HAP-1 (cell line): ENCODE data around the gene C19orf67.
A peak's percentile ranks its signal among the peaks of the same experiment; 100 is the strongest.
"Not testable (repeated sequence)": the region's sequence is repeated elsewhere in the genome, so short reads cannot be mapped to it uniquely, and the experiment has no call there.

Experiments used
- DNase-seq, 2 experiments: peaks; one replicate each; pipeline ENCODE4 v3.0.0-alpha.2; 2016 to 2020; ENCODE audit warnings: low spot score in 2 of 2
- H3K27me3 ChIP-seq: fragments of 250-450 bp; sonication (Bioruptor Pico); 2 replicates; pipeline ENCODE4 v1.5.1; 2020; ENCODE audit warnings: low read depth, mild to moderate bottlenecking, moderate library complexity
- H3K36me3 ChIP-seq: fragments of 250-450 bp; sonication (Bioruptor Pico); replicated peaks from 2 replicates; pipeline ENCODE4 v1.5.1; 2020; ENCODE audit warnings: mild to moderate bottlenecking
- H3K4me1 ChIP-seq: fragments of 250-450 bp; sonication (Bioruptor Pico); 2 replicates; pipeline ENCODE4 v1.5.1; 2020; ENCODE audit warnings: mild to moderate bottlenecking
- H3K4me3 ChIP-seq: fragments of 250-450 bp; sonication (Bioruptor Pico); 2 replicates; pipeline ENCODE4 v1.5.1; 2020; ENCODE audit warnings: mild to moderate bottlenecking, moderate library complexity
- H3K9me3 ChIP-seq: fragments of 250-450 bp; sonication (Bioruptor Pico); 2 replicates; pipeline ENCODE4 v1.5.1; 2020; ENCODE audit warnings: mild to moderate bottlenecking, moderate library complexity
- in situ Hi-C: fragments of 300-500 bp; cut with MboI; formaldehyde crosslinking; loops from 3 replicates; pipeline ENCODE4 v1.14.3; 2020; ENCODE audit warnings: low sequenced_read_pairs, inconsistent platforms, mixed read lengths

Gene C19orf67

DNA sequence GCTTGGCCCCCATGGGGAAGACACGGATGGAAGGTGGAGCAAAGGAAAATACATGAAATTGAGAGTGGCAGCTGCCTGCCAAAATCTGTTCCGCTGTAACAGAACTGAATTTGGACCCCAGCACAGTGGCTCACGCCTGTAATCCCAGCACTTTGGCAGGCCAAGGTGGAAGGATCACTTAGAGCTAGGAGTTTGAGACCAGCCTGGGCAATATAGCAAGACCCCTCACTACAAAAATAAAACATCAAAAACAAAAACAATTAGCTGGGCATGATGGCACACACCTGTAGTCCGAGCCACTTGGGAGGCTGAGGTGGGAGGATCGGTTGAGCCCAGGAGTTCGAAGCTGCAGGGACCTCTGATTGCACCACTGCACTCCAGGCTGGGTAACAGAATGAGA, 33.1 kb downstream of the C19orf67 start:
- peaks cover 5% of the 10 kb centered on the region; the same call in 1 of the 2 replicates for H3K36me3 ChIP-seq
- in situ Hi-C loops, result no loop called here
- H3K4me1 ChIP-seq, result no peaks in the 10 kb centered on the region
- H3K4me3 ChIP-seq, result no peak overlapping the region
- H3K9me3 ChIP-seq, result no peaks in the 10 kb centered on the region
- DNase-seq, result no peak
- H3K27me3 ChIP-seq, result no peaks in the 10 kb centered on the region

GRCh38 chr19:14051980-14052379, 33.6 kb downstream of the C19orf67 start:
- Histone ChIP-seq H3K36me3 (peaks cover 5% of the 10 kb centered on the region; the same call in 1 of the 2 replicates), H3K9me3 (no peaks in the 10 kb centered on the region), H3K27me3 (no peaks in the 10 kb centered on the region), H3K4me1 (no peaks in the 10 kb centered on the region), H3K4me3 (no peak overlapping the region)
- in situ Hi-C loops, result no loop called here
- no peak for DNase-seq

DNA sequence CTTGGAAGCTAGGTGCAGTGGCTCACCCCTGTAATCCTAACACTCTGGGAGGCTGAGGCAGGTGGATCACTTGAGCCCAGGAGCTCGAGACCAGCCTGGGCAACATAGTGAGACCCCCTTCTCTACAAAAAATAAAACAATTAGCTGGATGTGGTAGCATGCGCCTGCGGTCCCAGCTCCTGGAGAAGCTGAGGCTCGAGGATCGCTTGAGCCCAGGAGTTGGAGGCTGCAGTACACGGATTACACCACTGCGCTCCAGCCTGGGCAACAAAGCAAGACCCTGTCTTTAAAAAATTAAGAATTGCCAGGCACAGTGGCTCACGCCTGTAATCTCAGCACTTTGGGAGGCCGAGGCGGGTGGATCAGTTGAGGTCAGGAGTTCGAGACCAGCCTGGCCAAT, 34.6 kb downstream of the C19orf67 start:
- H3K4me3 ChIP-seq, in situ Hi-C loops, H3K27me3 ChIP-seq, DNase-seq, H3K4me1 ChIP-seq, H3K36me3 ChIP-seq, H3K9me3 ChIP-seq: not testable (repeated sequence)

DNA sequence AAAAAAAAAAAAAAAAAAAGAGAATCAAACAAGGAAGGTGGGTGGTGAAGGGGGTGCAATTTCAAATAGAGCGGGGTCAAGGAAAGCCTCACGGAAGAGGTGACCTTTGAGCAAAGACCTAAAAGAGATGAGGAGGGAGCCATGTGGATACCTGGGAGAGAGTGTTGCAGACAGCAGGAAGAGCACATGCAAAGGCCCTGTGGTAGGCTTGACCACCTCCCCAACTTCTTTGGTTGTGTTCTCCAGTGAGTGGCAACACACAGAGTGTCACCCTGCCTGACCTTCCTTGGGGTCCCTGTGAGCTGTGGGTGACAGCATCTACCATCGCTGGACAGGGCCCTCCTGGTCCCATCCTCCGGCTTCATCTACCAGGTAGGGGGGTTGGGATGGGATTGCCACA, 35.1 kb downstream of the C19orf67 start:
- Histone ChIP-seq H3K9me3 (no peaks in the 10 kb centered on the region), H3K27me3 (no peaks in the 10 kb centered on the region), H3K4me1 (no peaks in the 10 kb centered on the region), H3K4me3 (no peak overlapping the region), H3K36me3 (peaks cover 5% of the 10 kb centered on the region; the same call in 1 of the 2 replicates)
- in situ Hi-C loops, result no loop called here
- no peak for DNase-seq

DNA sequence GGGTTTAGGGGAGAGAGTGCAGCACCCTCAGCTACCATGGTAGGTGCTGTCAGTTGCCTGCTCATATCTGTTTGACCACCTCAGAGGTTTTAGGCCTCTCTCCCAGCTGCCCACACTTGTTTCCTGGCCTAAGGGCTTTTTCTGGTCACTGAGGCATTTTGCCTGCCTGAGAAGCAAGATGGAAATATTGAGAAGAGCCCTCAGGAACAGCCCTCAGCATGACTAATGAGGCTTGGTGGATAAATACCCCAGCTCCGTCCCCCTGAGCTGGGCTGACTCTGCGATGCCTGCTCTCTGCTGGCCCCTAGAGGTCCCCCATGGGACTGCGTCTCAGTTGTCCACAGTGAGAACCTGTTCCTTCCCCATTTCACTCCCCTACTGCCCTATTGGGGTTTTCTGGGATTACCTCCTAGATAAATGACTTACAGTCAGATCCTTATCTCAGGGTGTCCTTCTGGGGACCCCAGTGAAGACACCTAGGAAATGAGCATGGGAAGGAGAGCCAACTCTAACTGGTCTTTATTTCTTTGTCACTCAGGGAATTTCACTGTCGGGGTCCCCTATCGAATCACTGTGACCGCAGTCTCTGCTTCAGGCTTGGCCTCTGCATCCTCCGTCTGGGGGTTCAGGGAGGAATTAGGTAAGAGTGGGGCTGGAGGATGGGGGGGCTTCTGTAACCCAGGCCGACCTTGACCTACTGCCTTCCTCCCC, 37.0 kb downstream of the C19orf67 start:
- peaks cover 5% of the 10 kb centered on the region; the same call in 1 of the 2 replicates for H3K36me3 ChIP-seq
- no peaks in the 10 kb centered on the region for H3K9me3 ChIP-seq
- H3K27me3 ChIP-seq, result no peaks in the 10 kb centered on the region
- H3K4me1 ChIP-seq, result no peaks in the 10 kb centered on the region
- peak in 1 of 2 experiments; percentile 80 for DNase-seq
- H3K4me3 ChIP-seq, result no peak overlapping the region
- in situ Hi-C loops, result no loop called here

DNA sequence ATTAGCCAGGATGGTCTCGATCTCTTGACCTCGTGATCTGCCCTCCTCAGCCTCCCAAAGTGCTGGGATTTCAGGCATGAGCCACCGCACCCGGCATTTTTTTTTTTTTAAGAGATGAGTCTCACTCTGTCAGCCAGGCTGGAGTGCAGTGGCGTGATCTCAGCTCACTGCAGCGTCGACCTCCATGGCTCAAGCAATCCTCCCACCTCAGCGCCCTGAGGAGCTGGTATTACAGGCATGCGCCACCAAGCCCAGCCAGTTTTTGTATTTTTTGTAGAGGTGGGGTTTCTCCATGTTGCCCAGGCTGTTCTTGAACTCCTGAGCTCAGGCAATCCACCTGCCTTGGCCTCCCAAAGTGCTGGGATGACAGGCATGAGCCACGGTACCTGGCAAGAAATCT, 37.7 kb downstream of the C19orf67 start:
- in situ Hi-C loops, H3K4me1 ChIP-seq, H3K9me3 ChIP-seq, H3K4me3 ChIP-seq, H3K36me3 ChIP-seq, DNase-seq, H3K27me3 ChIP-seq: not testable (repeated sequence)

- H3K4me1 ChIP-seq, in situ Hi-C loops, H3K9me3 ChIP-seq, H3K27me3 ChIP-seq, H3K36me3 ChIP-seq, H3K4me3 ChIP-seq: not testable (repeated sequence)
- DNase-seq, result peak; percentile 33 to 71
Observed at GRCh38 chr19:14042659-14043608, 42.6 kb downstream of the C19orf67 start.

DNA sequence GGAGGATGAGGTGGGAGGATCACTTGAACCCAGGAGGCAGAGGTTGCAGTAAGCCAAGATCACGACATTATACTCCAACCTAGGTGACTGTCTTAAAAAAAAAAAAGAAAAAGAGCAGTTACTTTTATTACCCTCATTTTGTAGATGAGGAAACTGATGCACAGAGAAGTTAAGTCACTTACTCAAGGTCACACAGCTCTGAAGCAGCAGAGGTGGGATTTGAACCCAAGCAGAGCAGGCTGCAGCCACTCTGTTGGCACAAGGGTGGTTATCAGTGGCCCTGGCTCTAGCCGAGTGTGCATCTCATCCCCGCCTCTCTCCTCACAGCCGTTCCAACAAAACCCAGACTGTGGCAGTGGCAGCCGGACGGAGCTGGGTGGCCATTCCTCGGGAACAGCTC, 46.4 kb downstream of the C19orf67 start:
- H3K4me3 ChIP-seq, result no peak overlapping the region
- H3K36me3 ChIP-seq, result no peaks in the 10 kb centered on the region; the same call in 1 of the 2 replicates
- H3K9me3 ChIP-seq, result no peaks in the 10 kb centered on the region
- H3K4me1 ChIP-seq, result no peaks in the 10 kb centered on the region
- in situ Hi-C loops, result no loop called here
- DNase-seq, result no peak
- H3K27me3 ChIP-seq, result no peaks in the 10 kb centered on the region

- no peak for DNase-seq
- in situ Hi-C loops, result no loop called here
- H3K4me3 ChIP-seq, result no peak overlapping the region
- H3K4me1 ChIP-seq, result peaks cover 3% of the 10 kb centered on the region; the same call in 1 of the 2 replicates
- H3K36me3 ChIP-seq, result no peaks in the 10 kb centered on the region
- no peaks in the 10 kb centered on the region; the same call in 1 of the 2 replicates for H3K9me3 ChIP-seq
- H3K27me3 ChIP-seq, result no peaks in the 10 kb centered on the region
Observed at GRCh38 chr19:14035706-14036105, 49.9 kb downstream of the C19orf67 start.

GRCh38 chr19:14035159-14035558, 50.4 kb downstream of the C19orf67 start:
- DNase-seq, H3K27me3 ChIP-seq, in situ Hi-C loops, H3K36me3 ChIP-seq, H3K4me1 ChIP-seq, H3K9me3 ChIP-seq, H3K4me3 ChIP-seq: not testable (repeated sequence)

DNA sequence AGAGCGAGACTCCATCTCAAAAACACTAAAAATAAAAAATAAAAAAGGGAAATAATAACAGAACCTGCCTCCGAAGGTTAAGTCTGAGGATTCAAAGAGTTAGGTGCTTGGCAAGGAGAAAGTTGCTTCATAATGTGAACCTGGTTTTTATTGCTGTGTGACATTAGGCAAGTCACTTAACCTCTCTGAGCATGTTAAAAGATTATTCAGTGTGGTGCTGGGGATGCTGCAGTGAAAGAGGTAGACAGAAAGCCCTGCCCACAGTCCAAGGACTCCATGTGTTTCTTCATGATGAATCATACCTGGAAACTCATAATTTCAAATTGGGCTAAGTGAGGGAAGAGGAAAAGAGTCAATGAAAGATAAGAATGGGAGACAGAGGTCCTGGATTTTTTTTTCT, 51.6 kb downstream of the C19orf67 start:
- H3K4me3 ChIP-seq, result no peak overlapping the region
- in situ Hi-C loops, result no loop called here
- no peak for DNase-seq

DNA sequence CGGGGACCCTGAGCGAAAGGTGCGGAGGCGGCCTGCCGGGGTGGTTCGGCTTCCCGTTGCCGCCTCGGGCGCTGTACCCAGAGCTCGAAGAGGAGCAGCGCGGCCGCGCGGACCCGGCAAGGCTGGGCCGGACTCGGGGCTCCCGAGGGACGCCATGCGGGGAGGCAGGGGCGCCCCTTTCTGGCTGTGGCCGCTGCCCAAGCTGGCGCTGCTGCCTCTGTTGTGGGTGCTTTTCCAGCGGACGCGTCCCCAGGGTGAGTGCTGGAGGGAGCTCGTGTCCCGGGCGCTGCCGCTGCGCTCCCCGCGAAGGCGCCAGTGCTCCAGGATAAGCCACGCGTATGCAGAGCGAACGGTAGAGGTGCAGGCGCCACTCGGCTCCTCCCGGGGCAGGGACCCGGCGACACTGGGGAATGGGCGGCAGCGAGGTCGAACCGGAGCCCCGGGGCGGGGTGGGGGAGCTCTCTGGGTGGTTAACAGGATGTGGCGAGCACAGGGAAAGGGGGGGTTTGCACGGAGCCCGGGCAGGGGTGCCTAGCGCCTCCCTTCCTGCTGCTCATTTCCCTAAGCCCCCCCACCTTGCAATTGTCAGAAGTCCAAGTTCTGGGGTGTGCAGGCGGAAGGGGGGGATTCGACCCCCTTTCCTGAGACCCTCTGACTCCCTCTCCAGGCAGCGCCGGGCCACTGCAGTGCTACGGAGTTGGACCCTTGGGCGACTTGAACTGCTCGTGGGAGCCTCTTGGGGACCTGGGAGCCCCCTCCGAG, 53.7 kb downstream of the C19orf67 start, which contains the start of gene IL27RA:
TSS of gene IL27RA (plus strand) at position 44 of the 762 bp plus-strand sequence. CDS start at position 155, 111 bp downstream.
- no peaks in the 10 kb centered on the region for H3K36me3 ChIP-seq
- H3K4me3 ChIP-seq, result peak within 1 kb of the TSS; percentile 52
- no peaks in the 10 kb centered on the region; the same call in 1 of the 2 replicates for H3K9me3 ChIP-seq
- in situ Hi-C loops, result no loop called here
- DNase-seq, result peak; percentile 37 to 80
- H3K4me1 ChIP-seq, result peaks cover 3% of the 10 kb centered on the region; the same call in 1 of the 2 replicates
- no peaks in the 10 kb centered on the region for H3K27me3 ChIP-seq

More for the DNA sequence above, 51.6 kb downstream of the C19orf67 start:
- Histone ChIP-seq H3K4me1 (peaks cover 3% of the 10 kb centered on the region; the same call in 1 of the 2 replicates), H3K27me3 (no peaks in the 10 kb centered on the region), H3K36me3 (no peaks in the 10 kb centered on the region), H3K9me3 (no peaks in the 10 kb centered on the region; the same call in 1 of the 2 replicates)
